Progenitor cell of endocrine pancreas (in vitro differentiated cells): ENCODE measurements around the gene OR5D18. TPM values are rescaled to one million over a fixed set of nuclear protein-coding genes. Genes with fewer than 3 reads are reported as not detected.
A peak's percentile ranks its signal among the peaks of the same experiment; 100 is the strongest.

Experiments used
- DNase-seq: peaks from one replicate; pipeline ENCODE4 v3.0.0; 2021; ENCODE audit warnings: low spot score; ENCODE audit not compliant: unreplicated experiment
- H3K27ac Mint-ChIP-seq: 2 replicates; pipeline ENCODE4 v1.8.0; 2021; ENCODE audit warnings: mild to moderate bottlenecking, moderate library complexity, mixed read lengths
- H3K27me3 Mint-ChIP-seq: 2 replicates; pipeline ENCODE4 v1.8.0; 2021; ENCODE audit warnings: mixed read lengths
- H3K36me3 Mint-ChIP-seq: 2 replicates; pipeline ENCODE4 v1.8.0; 2022; ENCODE audit warnings: mixed read lengths; ENCODE audit not compliant: insufficient read depth
- H3K4me1 Mint-ChIP-seq: 2 replicates; pipeline ENCODE4 v1.8.0; 2021; ENCODE audit warnings: low read depth, mixed read lengths
- H3K4me3 Mint-ChIP-seq: 2 replicates; pipeline ENCODE4 v1.8.0; 2021; ENCODE audit warnings: low read depth, mild to moderate bottlenecking, moderate library complexity, mixed read lengths
- H3K9me3 Mint-ChIP-seq: 2 replicates; pipeline ENCODE4 v1.8.0; 2021; ENCODE audit warnings: low read depth, mixed read lengths
- CTCF ChIP-seq: fragments of 200-600 bp; sonication (generic); IDR thresholded peaks from one replicate; pipeline ENCODE4 v1.5.0; 2021; ENCODE audit warnings: antibody characterized with exemption, mild to moderate bottlenecking; ENCODE audit not compliant: unreplicated experiment
- total RNA-seq: library from RNA; stranded (reverse); gene quantifications from 2 replicates; pipeline ENCODE4 v1.2.1, GENCODE V29; 2021

OR5D18 gene
- total RNA-seq, 1 donor from 2014 or later: not detected

GRCh38 chr11:55806248-55806647 lies 13.2 kb upstream of the OR5D18 start:
- Mint-ChIP-seq H3K36me3 (peaks cover 3% of the 10 kb centered on the region), H3K9me3 (peaks cover 59% of the 10 kb centered on the region), H3K4me3 (no peak overlapping the region), H3K27me3 (no peaks in the 10 kb centered on the region), H3K27ac (no peak overlapping the region), H3K4me1 (no peaks in the 10 kb centered on the region)
- DNase-seq: no peak
- no peak for TF ChIP-seq CTCF

- Mint-ChIP-seq H3K4me1 (no peaks in the 10 kb centered on the region), H3K27ac (no peak within 1 kb of the TSS), H3K9me3 (peaks cover 53% of the 10 kb centered on the region), H3K27me3 (no peaks in the 10 kb centered on the region), H3K4me3 (no peak within 1 kb of the TSS), H3K36me3 (peaks cover 4% of the 10 kb centered on the region)
- DNase-seq: no peak
- no peak for TF ChIP-seq CTCF
These were observed 8.4 kb upstream of the OR5D18 start, which contains the start of gene OR5L1 for GRCh38 chr11:55811067-55811466. OR5L1 (plus strand) TSS chr11:55811367; CDS start chr11:55811467, 100 bp downstream.

- H3K4me1 Mint-ChIP-seq: no peaks in the 10 kb centered on the region
- H3K36me3 Mint-ChIP-seq: no peaks in the 10 kb centered on the region
- no peaks in the 10 kb centered on the region for H3K27me3 Mint-ChIP-seq
- H3K27ac Mint-ChIP-seq: no peak within 1 kb of the TSS
- H3K9me3 Mint-ChIP-seq: peaks cover 43% of the 10 kb centered on the region
- H3K4me3 Mint-ChIP-seq: no peak within 1 kb of the TSS
- DNase-seq: no peak
- no peak for TF ChIP-seq CTCF
These were observed 7.5 kb downstream of the OR5D18 start, which contains the start of gene OR5L2 for GRCh38 chr11:55826919-55827318. OR5L2 (plus strand) TSS chr11:55827219; CDS start chr11:55827219, 0 bp downstream.

- Mint-ChIP-seq H3K4me1 (no peaks in the 10 kb centered on the region), H3K36me3 (no peaks in the 10 kb centered on the region), H3K27me3 (no peaks in the 10 kb centered on the region), H3K9me3 (peaks cover 42% of the 10 kb centered on the region), H3K4me3 (no peak within 1 kb of the TSS), H3K27ac (peak within 1 kb of the TSS; percentile 9)
- DNase-seq: no peak
- TF ChIP-seq CTCF: no peak
These were observed 19.0 kb downstream of the OR5D18 start, which contains the start of gene OR5D16 for GRCh38 chr11:55838452-55838851. OR5D16 (plus strand) TSS chr11:55838752; CDS start chr11:55838752, 0 bp downstream.

GRCh38 chr11:55847453-55847852 lies 28.0 kb downstream of the OR5D18 start:
- no peak overlapping the region for H3K4me3 Mint-ChIP-seq
- no peak for TF ChIP-seq CTCF
- no peak overlapping the region for H3K27ac Mint-ChIP-seq
- peaks cover 48% of the 10 kb centered on the region for H3K9me3 Mint-ChIP-seq
- H3K36me3 Mint-ChIP-seq: no peaks in the 10 kb centered on the region
- no peaks in the 10 kb centered on the region for H3K27me3 Mint-ChIP-seq
- no peaks in the 10 kb centered on the region for H3K4me1 Mint-ChIP-seq
- DNase-seq: no peak
